GM18505 (cell line): ENCODE results near the gene METAP1.
"Not testable (repeated sequence)": the region's sequence is repeated elsewhere in the genome, so short reads cannot be mapped to it uniquely, and the experiment has no call there.

Experiments used
- ATAC-seq: cut with Tn5 transposase; IDR thresholded peaks from one replicate; pipeline ENCODE4 v1.9.1; 2021; ENCODE audit not compliant: unreplicated experiment
- POLR2A ChIP-seq: IDR thresholded peaks from 4 replicates; pipeline ENCODE4 v1.6.1; 2011; ENCODE audit warnings: borderline replicate concordance; ENCODE audit not compliant: insufficient read depth, insufficient read length; ENCODE audit errors: extremely low read depth

The METAP1 gene

DNA sequence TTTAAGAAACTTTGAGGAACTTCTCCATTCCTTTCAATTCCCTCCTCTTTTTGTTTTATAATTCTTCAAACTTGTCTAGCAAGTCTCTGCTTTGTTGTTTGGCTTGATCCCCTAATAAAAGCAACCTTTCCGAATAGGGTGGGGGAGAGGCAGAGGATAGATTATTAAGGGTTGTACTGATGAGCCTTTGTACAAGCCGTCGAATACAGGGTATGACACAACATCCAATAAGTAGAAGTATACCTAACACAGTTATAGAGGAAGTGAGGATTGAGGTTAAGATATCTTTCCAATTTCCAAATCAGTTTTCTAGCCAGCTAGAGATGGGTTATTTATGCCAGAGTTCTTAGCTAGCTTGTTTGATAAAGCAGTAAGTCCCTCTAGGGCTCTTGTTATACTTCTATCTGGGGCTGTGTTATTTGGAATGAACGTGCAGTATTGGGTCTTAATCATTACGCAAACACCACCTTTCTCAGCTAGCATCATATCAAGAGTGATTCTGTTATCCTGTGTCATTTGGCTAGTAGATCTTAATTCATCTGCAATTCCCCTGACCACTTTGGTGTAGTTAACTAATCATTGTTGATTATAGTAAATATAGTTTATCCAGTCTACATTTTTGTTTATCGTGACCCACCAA lies 18.5 kb downstream of the METAP1 start:
- no peak for ATAC-seq
- TF ChIP-seq POLR2A, result no peak

DNA sequence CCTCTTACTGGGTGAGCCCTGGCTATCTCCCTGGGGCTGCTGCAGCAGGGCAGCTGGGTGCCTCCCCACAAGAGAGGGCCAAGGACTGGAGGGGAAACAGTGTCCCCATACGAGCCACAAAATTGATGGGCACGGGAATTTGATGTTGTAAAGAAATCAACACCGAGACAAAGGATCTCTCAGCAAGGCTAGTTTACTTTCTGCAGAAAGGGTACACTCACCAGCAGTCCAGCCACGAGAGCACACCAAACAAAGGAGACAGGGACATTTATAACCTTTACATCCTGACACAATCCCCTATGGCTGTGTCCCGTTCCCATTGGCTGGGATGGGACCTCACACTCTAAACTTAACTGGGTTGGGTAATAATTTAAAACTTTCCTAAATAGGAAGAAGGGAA lies 25.9 kb downstream of the METAP1 start:
- ATAC-seq, result no peak
- no peak for TF ChIP-seq POLR2A

DNA sequence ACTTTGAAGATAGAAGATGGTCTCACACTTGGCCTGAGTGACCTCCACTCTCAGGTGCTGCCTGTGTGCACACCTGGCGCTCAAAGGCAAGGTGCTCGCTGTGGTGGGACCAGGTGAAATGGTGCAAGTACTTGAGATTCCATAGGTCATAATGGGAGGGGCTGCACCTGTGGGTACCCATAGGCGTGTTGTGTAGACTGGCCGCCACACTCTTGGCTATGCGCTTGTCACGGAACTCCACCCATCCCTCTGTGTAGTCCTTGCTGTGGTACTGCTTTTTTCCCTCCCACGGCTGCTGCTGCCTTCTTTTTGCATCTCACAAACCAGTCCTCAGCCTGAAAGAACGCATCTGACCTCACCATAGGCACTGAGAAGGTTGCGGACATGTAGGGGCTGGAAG lies 27.0 kb downstream of the METAP1 start:
- TF ChIP-seq POLR2A, result no peak

DNA sequence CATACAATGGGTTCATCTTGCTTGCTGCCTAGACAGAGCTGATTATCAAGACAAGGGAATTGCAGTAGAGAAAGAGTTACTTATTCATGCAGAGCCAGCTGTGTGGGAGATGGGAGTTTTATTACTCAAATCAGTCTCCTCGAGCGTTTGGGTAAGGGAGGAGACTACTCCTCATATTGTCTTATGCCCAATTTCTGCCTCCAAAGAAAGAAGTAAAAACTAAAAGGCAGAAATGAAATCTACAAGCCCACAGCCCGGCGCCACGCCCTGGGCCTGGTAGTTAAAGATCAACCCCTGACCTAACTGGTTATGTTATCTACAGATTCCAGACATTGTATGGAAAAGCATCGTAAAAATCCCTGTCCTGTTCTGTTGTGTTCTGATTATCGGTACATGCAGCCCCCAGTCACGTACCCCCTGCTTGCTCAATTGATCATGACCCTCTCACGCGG lies 28.3 kb downstream of the METAP1 start:
- not testable (repeated sequence) for ATAC-seq

More for the DNA sequence above, 27.0 kb downstream of the METAP1 start:
- no peak for ATAC-seq

DNA sequence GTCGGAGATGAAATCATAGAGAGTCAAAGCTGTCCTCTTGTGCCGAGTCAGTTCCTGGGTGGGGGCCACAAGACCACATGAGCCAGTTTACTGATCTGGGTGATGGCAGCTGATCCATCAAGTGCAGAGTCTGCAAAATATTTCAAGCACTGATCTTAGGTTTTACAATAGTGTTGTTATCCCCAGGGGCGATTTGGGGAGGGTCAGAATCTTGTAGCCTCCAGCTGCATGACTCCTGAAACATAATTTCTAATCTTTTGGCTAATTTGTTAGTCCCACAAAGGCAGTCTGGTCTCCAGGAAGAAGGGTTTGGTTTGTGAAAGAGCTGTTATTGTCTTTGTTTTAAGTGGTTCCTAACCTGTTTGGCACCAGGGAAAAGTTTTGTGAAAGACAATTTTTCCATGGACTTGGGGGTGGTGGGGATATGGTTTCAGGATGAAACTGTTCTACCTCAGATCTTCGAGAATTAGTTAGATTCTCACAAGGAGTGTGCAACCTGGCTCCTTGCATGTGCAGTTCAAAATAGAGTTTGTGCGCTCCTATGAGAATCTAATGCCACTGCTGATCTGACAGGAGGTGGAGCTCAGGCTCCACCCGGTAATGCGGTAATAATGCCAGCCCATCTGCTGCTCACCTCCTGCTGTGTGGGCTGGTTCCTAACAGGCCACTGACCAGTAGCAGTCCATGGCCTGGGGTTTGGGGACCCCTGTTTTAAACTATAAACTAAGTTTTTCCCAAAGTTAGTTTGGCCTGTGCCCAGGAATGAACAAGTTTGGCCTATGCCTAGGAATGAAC lies 29.2 kb downstream of the METAP1 start:
- no peak for TF ChIP-seq POLR2A
- no peak for ATAC-seq

DNA sequence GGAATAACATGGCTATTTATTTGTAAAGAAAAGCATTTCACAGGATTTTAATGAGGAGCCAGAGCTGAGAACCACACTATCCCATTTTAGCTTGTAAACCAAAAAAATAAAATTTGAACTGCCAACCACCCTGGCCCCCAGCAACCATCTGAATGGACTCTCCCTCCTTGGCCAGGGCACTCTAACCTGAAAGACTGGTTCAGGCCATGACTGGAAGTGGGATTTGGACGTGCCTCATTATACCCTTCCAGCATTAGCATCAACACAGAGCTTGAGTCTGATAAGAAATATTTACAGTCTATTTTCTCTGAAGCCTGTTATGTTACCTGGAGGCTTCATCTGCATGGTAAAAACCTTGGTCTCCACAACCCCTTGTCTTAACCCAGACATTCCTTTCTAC lies 30.0 kb downstream of the METAP1 start:
- no peak for TF ChIP-seq POLR2A
- no peak for ATAC-seq

DNA sequence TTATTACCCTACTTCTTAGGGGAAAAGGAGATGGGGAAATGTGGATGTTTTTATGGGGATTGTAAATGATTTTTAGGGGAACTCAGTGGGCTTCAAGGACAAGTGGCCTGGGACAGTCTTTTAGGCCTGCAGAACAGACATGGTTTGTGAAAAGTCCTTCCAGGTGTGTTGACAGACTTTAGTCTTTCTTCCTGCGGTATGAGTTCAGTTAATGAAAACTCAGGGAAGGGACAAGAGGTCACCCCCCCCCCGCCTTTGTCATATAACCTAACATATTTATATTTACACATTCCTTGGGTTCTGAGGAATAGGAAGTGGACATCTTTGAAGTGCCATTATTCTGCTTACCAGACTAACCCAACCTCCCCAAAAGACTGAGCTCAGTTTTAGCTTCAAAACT lies 31.8 kb downstream of the METAP1 start:
- ATAC-seq, result no peak
- no peak for TF ChIP-seq POLR2A

DNA sequence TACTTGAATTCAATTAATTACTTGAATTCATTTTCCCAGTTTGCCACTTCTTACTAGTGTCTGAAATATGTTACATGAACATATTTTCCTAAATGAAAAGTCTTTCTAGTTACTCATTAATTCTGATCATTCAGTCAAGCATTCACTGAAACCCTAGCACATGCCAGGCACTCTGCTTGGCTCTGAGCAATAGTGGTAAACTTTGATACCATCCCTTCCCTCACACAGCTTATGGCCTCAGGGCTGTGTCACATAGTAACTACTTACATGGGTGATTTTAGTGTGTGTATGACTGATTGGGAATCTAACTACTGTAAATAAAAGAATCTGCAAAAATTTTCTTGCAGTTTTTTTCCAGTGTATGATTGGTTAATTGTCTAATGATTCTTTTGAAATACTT lies 32.7 kb downstream of the METAP1 start:
- no peak for TF ChIP-seq POLR2A
- peak; percentile 62 for ATAC-seq

DNA sequence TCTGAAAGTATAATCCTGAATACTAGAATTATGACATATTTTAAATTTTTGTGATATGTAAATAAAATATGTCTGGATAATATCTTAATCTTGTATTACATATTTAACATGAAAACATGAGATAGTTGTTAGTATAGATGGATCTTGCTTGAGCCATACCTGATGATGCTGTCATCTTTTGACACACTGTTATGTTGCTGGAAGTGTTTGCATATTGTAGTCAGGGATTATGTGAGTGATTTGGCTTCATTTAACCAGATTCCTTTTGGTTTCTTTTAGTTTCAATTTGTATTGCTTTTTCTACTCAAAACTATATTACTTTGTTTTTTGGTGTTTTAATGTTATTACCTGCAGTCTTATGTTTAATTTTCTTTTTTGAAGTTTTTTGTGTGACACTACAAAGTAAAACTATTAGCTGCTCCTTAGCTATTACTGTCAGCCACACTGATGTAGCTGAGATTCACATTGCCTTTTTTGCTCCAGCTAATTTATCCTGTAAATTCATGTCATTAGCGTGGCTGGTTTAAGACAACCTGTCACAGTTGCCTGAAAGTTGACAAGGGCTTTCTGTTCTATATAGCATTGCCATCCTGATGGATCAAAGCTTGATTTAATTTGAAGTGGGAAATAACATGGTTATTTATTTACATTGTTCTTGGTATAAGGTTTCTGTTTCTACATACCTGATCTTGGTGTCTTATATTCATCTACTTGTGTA lies 33.7 kb downstream of the METAP1 start:
- ATAC-seq, result peak; percentile 42

DNA sequence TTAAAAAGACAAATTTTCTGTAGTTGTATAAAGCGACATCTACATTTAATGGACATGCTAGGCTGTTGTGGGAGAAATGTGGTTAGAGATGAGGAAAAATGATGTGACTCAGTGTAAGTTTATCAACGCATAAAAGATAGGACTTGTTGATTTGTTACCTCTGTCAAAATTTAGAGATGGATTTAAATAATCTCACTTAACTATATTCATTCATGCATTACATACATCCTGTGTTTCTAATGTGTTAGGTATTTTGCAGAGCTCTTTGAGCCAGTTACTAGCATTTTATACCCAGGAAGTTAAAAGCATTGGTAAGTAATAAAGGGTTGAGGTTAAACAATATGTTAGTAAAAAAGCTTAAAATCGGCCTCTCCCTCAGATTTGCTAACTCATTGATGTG lies 34.3 kb downstream of the METAP1 start:
- ATAC-seq, result no peak
- no peak for TF ChIP-seq POLR2A

More for the DNA sequence above, 33.7 kb downstream of the METAP1 start:
- no peak for TF ChIP-seq POLR2A

DNA sequence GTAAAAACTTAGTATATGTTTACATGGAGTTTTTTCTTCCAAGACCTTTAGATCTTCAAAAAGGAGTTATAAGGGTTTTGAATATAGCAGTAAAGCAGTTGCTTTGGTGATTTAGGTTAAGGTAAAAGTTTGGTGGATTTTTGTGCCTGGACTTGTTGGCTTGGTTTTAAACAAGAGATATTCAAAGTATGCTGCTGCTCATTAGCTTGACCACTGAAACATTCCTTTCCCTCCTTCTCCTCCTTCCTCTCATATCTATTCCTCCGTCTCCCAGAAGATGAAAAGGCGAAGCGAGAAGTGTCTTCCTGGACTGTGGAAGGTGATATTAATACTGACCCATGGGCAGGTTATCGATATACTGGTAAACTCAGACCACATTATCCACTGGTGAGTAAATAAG lies 38.4 kb downstream of the METAP1 start:
- no peak for ATAC-seq
- TF ChIP-seq POLR2A, result no peak

DNA sequence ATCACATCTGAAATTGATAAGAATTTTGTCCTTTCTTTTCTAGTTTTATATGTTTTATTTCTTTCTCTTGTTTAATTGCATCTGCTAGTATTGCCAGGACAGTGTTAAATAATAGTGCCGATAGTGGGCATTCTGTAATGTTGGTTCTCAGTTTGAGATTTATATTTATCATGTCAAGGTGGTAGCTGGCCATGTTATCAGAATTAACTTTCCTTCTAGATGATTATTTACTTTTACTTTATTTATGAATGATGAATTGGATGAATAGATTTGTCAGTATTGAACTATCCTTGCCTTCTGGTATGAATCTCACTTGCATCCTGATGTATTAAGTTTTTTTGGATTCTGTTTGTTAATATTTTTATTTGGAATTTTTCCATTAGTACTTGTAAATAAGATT lies 42.7 kb downstream of the METAP1 start:
- TF ChIP-seq POLR2A, result no peak
- no peak for ATAC-seq

DNA sequence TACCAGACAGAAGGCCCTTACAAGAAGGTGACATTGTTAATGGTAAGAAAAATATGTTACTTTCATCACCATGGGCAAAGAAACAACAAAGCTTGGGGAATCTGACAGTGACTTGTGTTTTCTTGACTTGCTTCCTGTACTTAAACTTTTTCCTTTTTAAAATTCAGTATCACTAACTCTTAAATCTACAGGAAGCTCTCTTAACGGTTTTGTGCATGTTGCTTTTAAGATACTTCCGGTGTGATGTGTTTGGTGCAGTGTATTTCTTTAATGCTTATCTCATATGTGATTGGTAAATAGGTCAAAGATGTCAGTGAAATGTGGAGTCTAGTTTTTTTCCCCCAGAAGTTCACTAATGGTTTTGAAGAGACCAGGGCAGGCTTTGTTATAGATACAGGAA lies 47.8 kb downstream of the METAP1 start:
- ATAC-seq, result no peak
- no peak for TF ChIP-seq POLR2A

DNA sequence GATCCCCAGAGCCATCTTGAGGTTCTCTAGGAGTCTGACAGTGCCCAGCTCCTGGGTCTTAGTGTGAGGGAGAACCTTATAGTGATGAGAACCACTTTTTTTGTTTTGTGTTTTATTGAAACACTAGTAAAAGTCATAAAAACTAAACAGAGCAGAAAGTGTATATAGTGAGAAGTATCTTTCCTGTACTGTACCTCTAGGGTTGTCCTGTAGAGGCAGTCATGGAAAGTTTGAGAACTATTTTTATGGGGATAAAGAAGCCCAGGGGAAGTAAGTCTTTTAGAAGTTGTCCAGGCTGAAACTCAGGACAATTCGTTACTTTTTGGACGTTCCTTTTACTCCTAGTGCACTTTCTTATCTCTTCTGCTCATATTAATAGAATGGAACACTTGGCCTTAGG lies 52.2 kb downstream of the METAP1 start:
- no peak for ATAC-seq
- no peak for TF ChIP-seq POLR2A
